Mucosa of rectum (tissue), 2 donors: Measurements from ENCODE around the gene PEAR1.

Source experiments
- H3K27ac ChIP-seq, 2 donors: one replicate each; pipeline ENCODE4 v1.7.0; 2013; ENCODE audit warnings: inconsistent platforms in 2 of 2, low read depth in 2 of 2, low read length in 2 of 2
- H3K27me3 ChIP-seq, 2 donors: one replicate each; pipeline ENCODE4 v1.7.0; 2013; ENCODE audit warnings: low read length in 2 of 2; ENCODE audit not compliant: control insufficient read depth in 2 of 2, insufficient read depth in 2 of 2
- H3K36me3 ChIP-seq, 2 donors: one replicate each; pipeline ENCODE4 v1.7.0; 2013; ENCODE audit warnings: low read length in 2 of 2; ENCODE audit not compliant: control insufficient read depth in 2 of 2, insufficient read depth in 2 of 2
- H3K4me1 ChIP-seq, 2 donors: one replicate each; pipeline ENCODE4 v1.7.0; 2013; ENCODE audit warnings: low read length in 2 of 2, mild to moderate bottlenecking in 1 of 2; ENCODE audit not compliant: control insufficient read depth in 2 of 2, insufficient read depth in 2 of 2
- H3K4me3 ChIP-seq, 2 donors: one replicate each; pipeline ENCODE4 v1.7.0; 2013; ENCODE audit warnings: low read length in 2 of 2
- H3K9ac ChIP-seq, 2 donors: one replicate each; pipeline ENCODE4 v1.7.0; 2013; ENCODE audit warnings: low read length in 2 of 2, low read depth in 1 of 2, mild to moderate bottlenecking in 1 of 2
- H3K9me3 ChIP-seq, 2 donors: one replicate each; pipeline ENCODE4 v1.7.0; 2013; ENCODE audit warnings: low read length in 2 of 2; ENCODE audit not compliant: control insufficient read depth in 2 of 2
- donor health status: healthy.
- donor health status: Normal muscosa, but diverticular disease.

Gene PEAR1

GRCh38 chr1:156860113-156860627, 33.3 kb upstream of the PEAR1 start:
- Histone ChIP-seq H3K4me3 (peak overlapping the region; percentile 37 to 57), H3K9me3 (no peaks in the 10 kb centered on the region), H3K27me3 (peaks cover 51 to 66% of the 10 kb centered on the region in 2 donors), H3K27ac (no peak overlapping the region), H3K9ac (peak overlapping the region in 1 of 2 donors; percentile 6), H3K4me1 (peaks cover 8% of the 10 kb centered on the region in 2 donors), H3K36me3 (no peaks in the 10 kb centered on the region)

- peak within 1 kb of the TSS in 1 of 2 donors; percentile 6 for H3K9ac ChIP-seq
- H3K27ac ChIP-seq, result no peak within 1 kb of the TSS
- no peaks in the 10 kb centered on the region for H3K9me3 ChIP-seq
- no peaks in the 10 kb centered on the region for H3K36me3 ChIP-seq
- peak within 1 kb of the TSS; percentile 37 to 57 for H3K4me3 ChIP-seq
- H3K27me3 ChIP-seq, result peaks cover 51 to 66% of the 10 kb centered on the region in 2 donors
- H3K4me1 ChIP-seq, result peaks cover 8% of the 10 kb centered on the region in 2 donors
These were observed 32.7 kb upstream of the PEAR1 start, which contains the start of gene NTRK1 for GRCh38 chr1:156860628-156861423. NTRK1 (plus strand) TSS chr1:156860865; CDS start chr1:156860935, 70 bp downstream.

GRCh38 chr1:156862584-156862983, 30.9 kb upstream of the PEAR1 start:
- Histone ChIP-seq H3K4me3 (no peak overlapping the region), H3K4me1 (peaks cover 8% of the 10 kb centered on the region in 2 donors), H3K27me3 (peaks cover 41 to 55% of the 10 kb centered on the region in 2 donors), H3K36me3 (no peaks in the 10 kb centered on the region), H3K27ac (no peak overlapping the region), H3K9me3 (no peaks in the 10 kb centered on the region), H3K9ac (no peak overlapping the region)

GRCh38 chr1:156862997-156863599, 30.4 kb upstream of the PEAR1 start:
- Histone ChIP-seq H3K4me3 (no peak overlapping the region), H3K4me1 (peaks cover 8% of the 10 kb centered on the region in 2 donors), H3K9ac (no peak overlapping the region), H3K27ac (no peak overlapping the region), H3K27me3 (peaks cover 36 to 51% of the 10 kb centered on the region in 2 donors), H3K36me3 (no peaks in the 10 kb centered on the region), H3K9me3 (no peaks in the 10 kb centered on the region)

- no peak overlapping the region for H3K9ac ChIP-seq
- H3K4me3 ChIP-seq, result no peak overlapping the region
- no peaks in the 10 kb centered on the region for H3K36me3 ChIP-seq
- no peak overlapping the region for H3K27ac ChIP-seq
- peaks cover 8% of the 10 kb centered on the region in 2 donors for H3K4me1 ChIP-seq
- H3K9me3 ChIP-seq, result no peaks in the 10 kb centered on the region
- peaks cover 31 to 46% of the 10 kb centered on the region in 2 donors for H3K27me3 ChIP-seq
These were observed 29.9 kb upstream of the PEAR1 start for GRCh38 chr1:156863631-156864030.

GRCh38 chr1:156864796-156865195, 28.7 kb upstream of the PEAR1 start:
- Histone ChIP-seq H3K36me3 (no peaks in the 10 kb centered on the region), H3K9ac (no peak overlapping the region), H3K27me3 (peaks cover 24 to 36% of the 10 kb centered on the region in 2 donors), H3K9me3 (no peaks in the 10 kb centered on the region), H3K4me3 (no peak overlapping the region), H3K4me1 (peaks cover 4 to 5% of the 10 kb centered on the region in 2 donors), H3K27ac (no peak overlapping the region)

- Histone ChIP-seq H3K9ac (no peak overlapping the region), H3K36me3 (no peaks in the 10 kb centered on the region), H3K9me3 (no peaks in the 10 kb centered on the region), H3K27me3 (peaks cover 20 to 31% of the 10 kb centered on the region in 2 donors), H3K4me1 (peaks cover 1 to 2% of the 10 kb centered on the region in 2 donors), H3K4me3 (no peak overlapping the region), H3K27ac (no peak overlapping the region)
These were observed 28.3 kb upstream of the PEAR1 start for GRCh38 chr1:156865258-156865657.

- peaks cover 19 to 29% of the 10 kb centered on the region in 2 donors for H3K27me3 ChIP-seq
- no peaks in the 10 kb centered on the region for H3K4me1 ChIP-seq
- H3K27ac ChIP-seq, result no peak overlapping the region
- H3K36me3 ChIP-seq, result no peaks in the 10 kb centered on the region
- no peak overlapping the region for H3K4me3 ChIP-seq
- no peaks in the 10 kb centered on the region for H3K9me3 ChIP-seq
- no peak overlapping the region for H3K9ac ChIP-seq
These were observed 27.7 kb upstream of the PEAR1 start for GRCh38 chr1:156865865-156866248.

GRCh38 chr1:156866249-156866909, 27.1 kb upstream of the PEAR1 start:
- no peak overlapping the region for H3K27ac ChIP-seq
- H3K4me3 ChIP-seq, result no peak overlapping the region
- H3K9ac ChIP-seq, result no peak overlapping the region
- H3K36me3 ChIP-seq, result no peaks in the 10 kb centered on the region
- H3K4me1 ChIP-seq, result no peaks in the 10 kb centered on the region
- H3K27me3 ChIP-seq, result peaks cover 16 to 25% of the 10 kb centered on the region in 2 donors
- H3K9me3 ChIP-seq, result no peaks in the 10 kb centered on the region

- no peaks in the 10 kb centered on the region for H3K9me3 ChIP-seq
- H3K27me3 ChIP-seq, result peaks cover 7 to 8% of the 10 kb centered on the region in 2 donors
- no peak overlapping the region for H3K9ac ChIP-seq
- no peak overlapping the region for H3K27ac ChIP-seq
- H3K36me3 ChIP-seq, result no peaks in the 10 kb centered on the region
- H3K4me1 ChIP-seq, result no peaks in the 10 kb centered on the region
- no peak overlapping the region for H3K4me3 ChIP-seq
These were observed 25.2 kb upstream of the PEAR1 start for GRCh38 chr1:156868341-156868740.
